LHCN-M2 (cell line): ENCODE measurements around the gene SH3PXD2A. TPM values are rescaled to one million over a fixed set of nuclear protein-coding genes. Genes with fewer than 3 reads are reported as not detected.

Source experiments
- DNase-seq: peaks from one replicate; pipeline ENCODE4 v3.0.0-alpha.2; 2012; ENCODE audit warnings: low read depth
- total RNA-seq: library from RNA; depleted of rRNA; stranded (reverse); fragments of >200 nt; gene quantifications from 2 replicates; pipeline ENCODE4 v1.2.3, GENCODE V29; 2014; rRNA removed

Gene SH3PXD2A
- total RNA-seq, 1 experiment from 2014 or later: 18.4 TPM

DNA sequence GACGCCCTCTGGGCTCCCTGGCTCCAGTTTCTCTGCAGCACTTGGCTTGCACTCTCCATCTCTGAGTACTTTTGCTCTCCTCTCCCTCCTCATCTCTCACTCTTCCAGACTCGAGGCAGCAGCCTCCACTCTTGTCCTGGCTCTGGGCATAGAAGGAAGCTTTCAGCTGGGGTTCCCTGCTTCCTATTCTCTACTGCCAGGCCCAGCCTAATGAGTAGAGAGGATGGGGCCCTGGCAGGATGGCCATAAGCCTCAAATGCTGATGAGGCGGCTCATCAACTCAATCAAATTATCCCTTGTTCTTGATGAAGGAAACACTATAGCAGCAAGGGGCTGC, 306.1 kb downstream of the SH3PXD2A start:
- DNase-seq: no peak

- no peak for DNase-seq
Measured at GRCh38 chr10:103548581-103549348, 306.6 kb downstream of the SH3PXD2A start.

- no peak for DNase-seq
Measured at GRCh38 chr10:103548006-103548405, 307.4 kb downstream of the SH3PXD2A start.

DNA sequence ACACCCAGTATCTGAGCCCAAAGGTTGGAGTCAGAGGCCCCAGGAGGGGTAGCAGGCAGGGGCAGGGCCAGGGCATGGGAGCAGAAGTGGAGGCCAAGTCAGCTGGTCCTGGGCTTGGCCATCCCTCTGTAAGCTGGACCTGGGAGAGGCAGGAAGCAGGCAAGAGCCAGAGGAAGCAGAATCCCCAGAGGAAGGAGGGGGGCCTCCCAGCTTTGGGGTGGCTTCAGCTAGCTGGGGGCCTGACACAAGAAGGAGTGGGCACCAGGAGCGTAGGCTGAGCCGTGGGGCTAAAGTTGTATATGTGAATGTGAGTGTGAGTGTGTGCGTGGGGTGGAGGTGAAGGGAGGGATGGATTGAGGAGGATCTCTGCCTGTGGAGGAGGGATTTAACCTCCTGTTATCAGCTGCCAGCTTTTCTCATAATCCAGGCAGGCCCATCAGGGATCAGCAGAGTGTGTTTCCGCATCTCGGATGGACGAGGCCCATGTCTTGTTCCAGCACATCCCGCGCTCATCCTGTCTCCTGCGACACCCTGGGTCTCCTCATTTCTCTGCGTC, 307.9 kb downstream of the SH3PXD2A start:
- no peak for DNase-seq

DNA sequence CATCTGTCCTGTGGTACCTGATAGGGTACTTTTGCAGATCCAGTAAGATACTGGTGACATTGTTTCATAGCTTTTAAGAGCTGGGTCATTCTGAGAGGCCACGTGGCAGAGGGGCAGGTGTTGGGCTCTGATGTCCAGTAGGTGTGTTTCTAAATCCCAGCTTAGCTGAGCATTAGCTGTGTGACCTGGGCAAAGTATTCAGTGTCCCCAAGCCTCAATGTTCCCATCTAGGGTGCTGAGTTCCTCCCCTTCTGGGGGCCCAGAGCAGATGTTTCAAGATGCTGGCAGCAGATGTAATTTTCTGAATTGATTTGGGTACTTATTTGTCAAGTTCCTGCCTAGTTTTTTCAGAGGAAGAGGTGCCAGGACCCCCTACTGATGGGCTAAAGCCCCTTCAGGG, 309.0 kb downstream of the SH3PXD2A start:
- DNase-seq: no peak

GRCh38 chr10:103545771-103546281, 309.6 kb downstream of the SH3PXD2A start:
- DNase-seq: no peak

GRCh38 chr10:103545366-103545765, 310.0 kb downstream of the SH3PXD2A start:
- DNase-seq: no peak

GRCh38 chr10:103544657-103545310, 310.6 kb downstream of the SH3PXD2A start:
- no peak for DNase-seq

Other genes starting within 250 kb of the SH3PXD2A start
- gene STN1, start 62.6 kb upstream of the SH3PXD2A start, total RNA-seq: 33.0 and 37.9 TPM in 2 replicates
- 44.1 and 51.4 TPM in 2 replicates for gene SLK, start 111.6 kb upstream of the SH3PXD2A start, total RNA-seq
- 0.26 TPM in 1 of 2 replicates, not detected in the other for gene COL17A1, start 230.3 kb upstream of the SH3PXD2A start, total RNA-seq